ENCODE data around the gene SBNO1. TPM values are rescaled to one million over a fixed set of nuclear protein-coding genes. Genes with fewer than 3 reads are reported as not detected.
"Not testable (repeated sequence)": the region's sequence is repeated elsewhere in the genome, so short reads cannot be mapped to it uniquely, and the experiment has no call there.

SBNO1 gene
- total RNA-seq, 1 experiment from 2014 or later: 32.1 TPM

DNA sequence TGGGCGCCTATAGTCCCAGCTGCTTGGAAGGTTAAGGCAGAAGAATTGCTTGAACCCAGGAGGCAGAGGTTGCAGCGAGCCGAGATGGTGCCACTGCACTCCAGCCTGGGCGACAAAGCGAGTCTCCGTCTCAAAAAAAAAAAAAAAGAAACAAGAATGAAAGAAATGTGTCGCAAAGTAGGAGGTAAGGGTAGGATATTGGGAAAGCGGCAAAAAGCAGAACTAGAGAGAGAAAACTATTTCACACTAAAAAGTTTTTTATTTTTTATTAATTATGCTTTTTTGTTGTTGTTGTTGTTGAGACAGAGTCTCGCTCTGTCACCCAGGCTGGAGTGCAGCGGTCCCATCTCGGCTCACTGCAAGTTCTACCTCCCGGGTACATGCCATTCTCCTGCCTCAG is 17.7 kb downstream of the SBNO1 start:
- no peak for DNase-seq (ENCODE audit: low read depth)

DNA sequence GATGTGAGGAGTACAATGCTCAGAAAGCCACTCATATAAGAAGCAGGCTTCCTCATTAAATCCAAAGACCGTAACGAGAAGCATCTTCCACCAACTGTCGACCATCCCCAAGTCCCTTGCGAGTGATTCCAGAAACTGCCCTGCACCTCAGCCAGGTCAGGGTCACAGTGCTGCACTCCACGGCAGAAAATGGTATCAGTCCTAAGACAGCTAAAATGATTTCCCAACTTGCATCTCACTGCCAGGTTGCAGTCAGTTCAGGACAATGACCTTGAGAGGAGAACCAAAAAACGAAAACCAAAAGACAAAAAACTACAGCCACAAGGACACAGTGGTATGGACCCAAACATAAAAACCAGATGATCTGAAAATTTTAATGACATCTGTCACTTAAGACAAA is 20.6 kb downstream of the SBNO1 start:
- no peak for DNase-seq (ENCODE audit: low read depth)

DNA sequence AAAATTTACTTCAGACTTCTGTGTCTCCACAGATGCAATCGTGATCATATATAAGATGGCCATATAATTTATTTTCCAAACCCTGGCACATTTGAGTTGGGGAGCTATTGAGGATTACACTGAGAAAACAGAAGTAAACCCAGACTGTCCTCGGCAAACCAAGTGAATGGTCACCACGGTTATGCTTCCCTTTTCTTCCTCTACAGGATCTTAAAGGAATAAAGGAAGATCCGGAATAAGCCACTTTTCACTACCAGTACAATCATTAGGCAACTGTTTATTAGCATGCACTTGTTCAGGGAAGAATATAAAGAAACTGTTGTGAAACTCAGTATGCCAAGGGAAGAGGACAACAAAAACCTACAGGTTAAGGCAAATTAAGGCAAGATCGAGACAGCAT is 27.6 kb downstream of the SBNO1 start:
- DNase-seq (ENCODE audit: low read depth): no peak

DNA sequence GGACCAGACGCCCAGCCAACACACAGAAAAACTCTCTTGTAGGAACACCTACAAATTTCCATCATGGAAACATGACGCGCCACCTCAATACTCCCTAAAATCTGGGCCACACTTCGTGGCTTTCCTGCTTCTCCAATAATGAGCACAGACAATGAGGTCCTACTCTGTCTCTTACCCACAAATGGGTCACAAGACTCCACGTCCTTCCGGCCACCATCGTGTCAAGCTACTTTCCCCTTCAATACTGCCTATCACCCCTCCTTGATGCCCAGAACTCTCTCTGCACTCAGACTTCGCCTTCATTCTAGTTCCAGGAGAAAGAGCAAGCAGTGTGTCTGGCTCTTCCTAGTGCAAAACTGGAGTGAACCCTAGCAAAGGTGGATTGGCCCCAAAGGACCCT is 28.1 kb downstream of the SBNO1 start:
- no peak for DNase-seq (ENCODE audit: low read depth)

DNA sequence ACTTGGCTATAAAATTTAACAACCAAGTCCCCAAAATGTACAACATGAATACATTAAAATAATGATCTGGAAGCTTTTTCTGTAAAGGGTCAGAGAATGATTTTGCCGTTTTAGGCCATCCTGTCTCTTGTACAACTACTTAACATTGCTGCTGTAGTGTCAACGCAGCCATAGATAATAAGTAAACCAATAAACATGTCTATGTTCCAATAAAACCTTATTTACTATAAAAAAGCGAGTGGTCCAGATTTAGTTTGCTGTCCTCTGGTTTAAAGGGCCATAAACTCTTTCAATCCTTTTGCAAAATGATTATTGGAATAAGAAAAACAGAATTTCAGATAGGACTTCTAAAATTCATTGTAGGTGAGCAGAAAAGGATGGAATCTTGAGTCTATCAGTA is 29.2 kb downstream of the SBNO1 start:
- DNase-seq (ENCODE audit: low read depth): no peak

DNA sequence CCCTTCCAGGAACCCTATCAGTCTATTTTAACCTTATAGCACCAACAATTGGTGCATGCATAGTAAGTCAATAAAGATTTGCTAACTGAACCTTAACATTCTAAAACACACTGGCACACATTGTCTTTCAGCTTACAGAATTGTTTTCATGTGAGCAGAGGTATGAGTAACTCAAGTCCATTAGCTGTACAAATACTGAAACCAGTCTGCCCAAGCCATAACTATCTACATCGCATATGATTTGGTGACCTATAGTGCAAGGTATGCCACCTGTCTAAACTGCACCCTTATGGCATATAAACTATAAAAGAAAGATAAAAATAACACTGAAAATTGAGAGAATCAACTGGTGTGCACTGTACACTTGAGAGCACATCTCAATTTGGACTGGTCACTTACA is 34.8 kb downstream of the SBNO1 start:
- DNase-seq (ENCODE audit: low read depth): no peak

DNA sequence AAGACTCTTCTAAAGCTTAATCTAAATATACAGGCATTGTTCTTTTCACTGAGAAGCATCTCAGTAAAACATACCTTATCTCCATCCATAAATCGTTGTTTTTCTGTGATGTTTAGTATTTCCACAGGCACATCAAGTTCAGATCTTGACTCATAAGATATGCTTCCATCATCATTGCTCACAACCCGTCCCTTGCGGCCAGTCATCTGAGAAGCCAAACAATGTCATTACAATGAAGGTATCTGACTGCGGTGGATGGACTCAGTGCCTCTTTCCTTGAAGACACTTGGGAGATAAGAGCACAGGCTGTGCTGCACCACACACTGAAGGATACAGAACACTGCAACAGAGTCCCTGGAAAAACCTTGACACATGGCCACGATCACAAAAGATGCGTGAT is 44.8 kb downstream of the SBNO1 start:
- no peak for DNase-seq (ENCODE audit: low read depth)

DNA sequence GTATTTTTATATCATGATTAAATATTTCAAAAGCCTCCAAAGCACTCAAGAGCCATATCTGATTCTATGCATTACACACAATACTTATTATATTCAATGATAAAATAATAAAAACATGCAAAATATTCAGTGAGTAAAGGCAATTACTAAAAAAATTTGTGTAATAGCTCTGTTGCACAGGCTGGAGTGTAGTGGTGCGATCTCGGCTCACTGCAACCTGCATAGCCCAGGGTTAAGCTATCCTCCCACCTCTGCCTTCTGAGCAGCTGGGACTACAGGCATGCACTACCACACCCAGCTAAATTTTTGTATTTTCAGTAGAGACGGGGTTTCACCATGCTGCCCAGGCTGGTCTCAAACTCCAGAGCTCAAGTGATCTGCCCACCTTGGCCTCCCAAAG is 45.4 kb downstream of the SBNO1 start:
- no peak for DNase-seq (ENCODE audit: low read depth)

DNA sequence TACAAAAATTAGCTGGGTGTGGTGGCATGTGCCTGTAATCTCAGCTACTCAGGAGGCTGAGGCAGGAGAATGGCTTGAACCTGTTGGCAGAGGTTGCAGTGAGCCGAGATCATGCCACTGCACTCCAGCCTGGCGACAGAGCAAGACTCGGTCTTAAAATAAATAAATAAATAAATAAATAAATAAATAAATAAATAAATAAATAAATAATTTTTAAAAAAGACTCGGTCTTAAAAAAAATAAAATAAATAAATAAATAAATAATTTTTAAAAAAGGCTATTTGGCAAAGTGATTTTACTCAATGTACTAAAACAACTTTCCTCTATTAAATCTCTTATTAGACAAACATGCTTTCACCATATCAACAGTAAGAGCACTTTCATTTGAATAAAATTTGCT is 51.6 kb downstream of the SBNO1 start:
- DNase-seq (ENCODE audit: low read depth): not testable (repeated sequence)

DNA sequence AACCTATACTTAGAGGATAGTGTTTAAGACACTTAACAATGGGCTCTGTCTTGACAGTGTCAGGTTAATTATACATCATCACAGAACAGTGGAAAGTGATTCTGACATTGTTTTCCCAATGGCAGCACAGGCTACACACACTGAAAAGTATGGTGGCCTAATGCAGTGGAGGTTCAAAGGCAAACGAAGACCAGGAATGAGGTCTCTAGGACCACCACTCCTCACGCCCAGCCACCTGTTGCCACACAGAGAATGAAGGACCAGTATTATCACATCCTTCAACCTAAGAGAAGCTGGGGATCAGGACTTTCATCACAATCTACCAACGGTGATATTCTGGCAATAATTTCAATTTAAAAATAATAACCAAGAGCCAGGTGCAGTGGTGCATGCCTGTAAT is 58.4 kb downstream of the SBNO1 start:
- DNase-seq (ENCODE audit: low read depth): no peak

DNA sequence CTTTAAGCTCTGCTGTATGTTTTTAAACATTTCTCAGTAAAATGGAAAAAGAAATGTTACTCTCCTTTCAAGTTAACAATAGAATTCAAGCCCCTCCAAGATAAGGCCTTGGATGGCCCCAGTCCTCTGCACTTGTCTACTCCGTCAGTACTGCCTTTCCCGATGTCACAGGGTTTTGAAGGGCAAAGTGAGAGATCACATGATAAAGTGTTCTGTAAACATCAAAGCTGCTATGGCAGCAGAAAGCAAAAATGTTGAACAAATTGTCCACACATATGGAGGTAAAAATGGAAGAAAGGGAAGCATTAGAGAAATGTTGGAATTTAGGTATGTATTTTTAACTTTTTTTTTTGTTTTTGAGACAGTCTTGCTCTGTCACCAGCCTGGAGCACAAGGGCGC is 59.5 kb downstream of the SBNO1 start:
- DNase-seq (ENCODE audit: low read depth): no peak

DNA sequence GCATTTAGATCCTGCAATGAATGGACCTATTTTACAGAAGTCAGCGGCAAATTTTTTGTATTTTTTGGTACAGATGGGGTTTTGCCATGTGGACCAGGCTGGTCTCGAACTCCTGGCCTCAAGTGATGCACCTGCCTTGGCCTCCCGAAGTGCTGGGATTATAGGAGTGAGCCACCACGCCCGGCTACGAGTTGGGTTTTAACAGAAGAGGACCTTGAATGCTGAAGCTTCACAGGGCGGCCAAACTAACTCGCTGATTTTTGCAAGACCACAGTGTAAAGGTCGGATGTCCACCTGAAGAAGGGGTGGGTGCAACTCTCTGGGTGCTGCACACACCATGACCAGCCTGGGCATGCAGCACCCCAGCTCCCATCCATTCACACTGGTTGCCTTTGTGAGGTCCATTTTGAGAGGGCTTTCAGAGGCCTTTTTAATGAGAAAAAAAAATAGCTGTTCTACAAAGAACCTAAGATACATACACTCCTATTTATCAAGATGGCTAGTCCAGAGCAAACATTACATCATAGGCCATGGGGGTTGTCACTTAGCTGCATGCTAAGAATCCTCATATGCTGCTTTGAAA is 71.4 kb downstream of the SBNO1 start:
- no peak for DNase-seq (ENCODE audit: low read depth)

DNA sequence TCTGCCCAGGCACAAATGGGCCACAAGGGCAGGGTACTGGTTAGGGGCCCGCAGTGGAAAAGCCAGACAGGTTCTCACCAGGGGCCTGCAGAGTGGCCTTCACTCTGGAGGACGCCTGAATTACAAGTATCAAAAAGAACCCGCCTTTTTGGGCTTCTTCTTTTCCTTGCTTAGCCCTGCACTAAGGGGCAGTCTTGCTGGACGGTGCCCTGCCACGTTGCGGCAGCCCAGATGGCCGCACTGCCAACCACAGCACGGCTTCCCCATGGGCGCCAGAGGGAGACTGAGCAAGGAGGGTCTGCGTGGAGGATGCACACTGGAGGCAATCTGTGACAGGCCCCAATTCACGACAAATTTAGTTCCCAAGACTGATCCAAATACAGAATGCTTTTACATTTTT is 74.7 kb downstream of the SBNO1 start:
- no peak for DNase-seq (ENCODE audit: low read depth)

DNA sequence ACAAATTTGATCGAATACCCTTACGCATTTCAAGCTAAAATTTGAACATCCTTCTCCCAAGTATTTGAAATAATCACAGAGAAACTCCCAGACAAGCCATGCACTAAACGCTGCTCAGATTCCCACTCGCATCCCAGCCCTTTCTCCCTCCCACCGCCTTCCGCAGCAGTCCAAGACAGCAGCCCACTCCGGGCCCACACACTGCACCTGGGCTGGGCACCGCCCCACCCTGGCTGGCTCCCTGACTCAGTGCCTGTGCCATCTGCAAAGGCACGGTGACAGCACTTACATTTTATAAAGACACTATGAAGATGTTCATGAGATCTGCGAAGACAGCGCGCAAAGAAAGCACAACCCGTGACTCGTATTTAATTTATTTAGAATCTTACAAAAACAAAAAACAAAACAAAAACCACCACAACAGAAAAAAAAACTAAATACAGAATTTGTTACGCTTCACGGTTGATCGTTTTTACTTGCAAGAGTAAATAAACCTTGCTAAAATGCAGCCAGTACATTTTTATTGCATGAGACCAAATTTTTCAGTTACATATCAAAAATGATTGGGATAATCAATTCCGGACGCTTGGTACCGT is 75.8 kb downstream of the SBNO1 start:
- no peak for DNase-seq (ENCODE audit: low read depth)

DNA sequence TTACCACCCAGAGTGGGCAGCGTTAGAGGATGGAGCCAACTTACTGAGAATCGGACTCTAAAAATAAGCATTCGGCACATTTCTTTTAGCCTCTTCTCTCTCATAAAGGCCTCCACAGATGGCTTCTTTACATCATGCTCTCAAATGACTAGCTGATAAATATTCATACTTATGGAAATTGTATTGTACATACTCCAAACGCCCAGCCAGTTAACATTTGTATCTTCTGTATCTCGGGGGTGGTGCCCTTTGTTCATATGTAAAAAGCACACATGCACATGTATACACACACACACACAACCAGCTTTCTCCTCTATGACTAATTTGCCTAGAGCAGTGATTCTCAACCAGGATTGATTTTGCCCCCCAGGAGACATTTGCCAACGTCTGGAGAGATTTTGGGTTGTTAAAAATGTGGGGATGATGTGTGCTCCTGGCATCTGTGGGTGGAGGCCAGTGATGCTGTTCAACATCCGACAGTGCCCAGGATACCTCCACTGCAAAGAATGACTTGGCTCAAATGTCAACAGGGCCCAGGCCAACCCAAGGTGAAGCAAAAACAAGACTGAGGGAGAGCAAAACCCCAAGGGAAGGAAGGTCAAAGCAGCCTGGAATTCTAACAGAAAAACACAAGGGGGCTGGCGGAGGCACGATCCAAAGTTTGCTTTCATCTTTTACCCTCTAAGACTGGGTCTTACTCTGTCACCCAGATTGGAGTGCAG is 77.8 kb downstream of the SBNO1 start:
- DNase-seq (ENCODE audit: low read depth): no peak

DNA sequence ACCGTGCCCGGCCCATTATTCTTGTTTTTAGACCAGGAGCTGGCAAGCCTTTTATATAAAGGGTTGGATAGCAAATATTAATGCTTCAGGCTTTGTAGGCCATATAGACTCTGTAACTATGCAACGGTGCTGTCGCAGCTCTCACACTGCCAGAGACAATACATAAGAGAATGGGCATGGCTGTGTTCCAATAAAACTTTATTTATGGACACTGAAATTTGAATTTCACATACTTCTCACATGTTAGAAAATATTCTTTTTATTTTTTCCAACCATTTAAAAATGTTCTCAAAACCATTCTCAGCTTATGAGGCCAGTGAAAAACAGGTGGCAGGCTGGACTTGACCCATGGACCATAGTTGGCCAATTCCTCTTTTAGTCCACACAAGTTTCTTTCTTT is 80.0 kb downstream of the SBNO1 start:
- no peak for DNase-seq (ENCODE audit: low read depth)

DNA sequence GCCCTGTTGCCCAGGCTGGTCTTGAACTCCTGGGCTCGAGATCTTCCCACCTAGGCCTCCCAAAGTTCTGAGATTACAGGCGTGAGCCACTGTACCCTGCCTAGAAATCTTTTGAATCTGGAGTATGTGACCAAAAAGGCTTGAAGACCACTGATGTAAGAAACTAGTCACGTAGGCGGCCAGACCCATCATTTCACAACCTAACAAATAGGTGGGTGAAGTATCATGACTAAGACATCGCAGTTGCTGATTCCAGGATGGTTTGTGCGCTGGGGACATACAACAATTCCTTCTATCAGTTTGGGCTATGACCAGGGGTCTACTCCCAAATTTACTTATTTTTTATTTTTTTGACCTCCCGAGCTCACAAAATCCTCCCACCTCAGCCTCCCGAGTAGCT is 81.2 kb downstream of the SBNO1 start:
- no peak for DNase-seq (ENCODE audit: low read depth)

DNA sequence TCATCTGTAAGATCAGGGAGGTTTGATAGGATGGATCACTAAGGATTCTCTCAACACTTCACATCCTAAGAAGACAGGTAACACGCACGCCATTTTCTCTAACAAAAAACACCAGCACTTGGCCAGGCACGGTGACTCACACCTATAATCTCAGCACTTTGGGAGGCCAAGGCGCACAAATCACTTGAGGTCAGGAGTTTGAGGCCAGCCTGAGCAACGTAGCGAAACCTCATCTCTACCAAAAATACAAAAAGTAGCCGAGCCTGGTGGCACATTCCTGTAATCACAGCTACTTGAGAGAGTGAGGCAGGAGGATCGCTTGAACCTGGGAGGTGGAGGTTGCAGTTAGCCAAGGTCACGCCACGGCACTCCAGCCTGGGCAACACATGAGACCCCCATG is 82.5 kb downstream of the SBNO1 start:
- no peak for DNase-seq (ENCODE audit: low read depth)

DNA sequence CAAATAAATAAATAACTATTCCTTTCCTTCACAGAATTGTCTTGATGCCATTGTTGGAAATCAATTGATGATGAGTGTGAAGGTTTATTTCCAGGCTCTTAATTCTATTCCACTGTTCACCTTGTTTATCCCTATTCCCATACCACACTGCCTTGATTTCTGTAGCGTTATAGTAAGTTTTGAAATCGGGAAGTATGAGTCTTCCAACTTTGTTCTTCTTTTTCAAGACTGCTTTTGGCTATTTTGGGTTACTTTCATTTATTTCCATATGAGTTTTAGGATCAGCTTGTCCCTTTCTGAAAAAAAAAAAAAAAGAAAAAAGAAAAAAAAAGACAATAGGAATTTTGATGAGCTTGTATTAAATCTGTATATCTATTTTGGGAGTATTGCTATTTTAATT is 83.7 kb downstream of the SBNO1 start:
- DNase-seq (ENCODE audit: low read depth): no peak

DNA sequence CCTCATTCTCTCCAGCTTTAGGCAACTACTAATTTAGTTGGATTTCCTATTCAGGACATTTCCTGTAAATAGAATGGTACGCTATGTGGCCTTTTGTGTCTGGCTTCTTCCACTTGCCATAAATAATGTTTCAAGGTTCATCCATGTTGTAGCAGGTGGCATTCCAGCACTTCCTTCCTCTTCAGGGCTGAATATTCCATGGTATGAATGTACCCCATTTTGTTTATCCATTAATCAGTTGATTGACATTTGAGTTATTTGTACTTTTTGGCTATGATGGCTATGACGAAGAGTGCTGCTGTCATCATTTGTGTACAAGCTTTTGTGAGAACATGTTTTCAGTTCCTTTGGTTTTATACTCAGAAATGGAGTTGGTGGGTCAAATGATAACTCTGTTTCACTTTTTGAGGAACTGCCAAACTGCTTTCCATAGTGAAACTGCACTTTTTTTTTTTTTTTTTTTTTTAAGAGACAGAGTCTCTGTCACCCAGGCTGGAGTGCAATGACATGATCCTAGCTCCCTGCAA is 86.5 kb downstream of the SBNO1 start:
- DNase-seq (ENCODE audit: low read depth): no peak

DNA sequence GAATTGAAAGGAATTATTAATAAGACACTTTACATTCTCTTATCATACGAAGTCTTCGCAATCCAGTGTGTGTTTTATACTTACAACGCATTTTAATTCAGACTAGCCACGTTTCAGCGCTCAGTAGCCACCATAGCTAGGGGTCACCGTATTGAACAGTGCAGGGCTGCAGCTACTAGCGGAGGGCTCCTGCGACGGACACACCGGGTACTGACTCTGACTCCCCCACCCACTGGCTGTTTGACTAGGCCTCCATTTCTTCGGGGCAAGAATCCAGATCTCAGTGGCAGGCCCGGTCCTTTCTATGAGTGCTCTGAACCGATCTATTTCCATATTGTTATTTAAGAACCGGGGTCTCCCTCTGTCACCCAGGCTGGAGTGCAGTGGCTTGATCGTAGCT is 91.5 kb downstream of the SBNO1 start:
- DNase-seq (ENCODE audit: low read depth): no peak

DNA sequence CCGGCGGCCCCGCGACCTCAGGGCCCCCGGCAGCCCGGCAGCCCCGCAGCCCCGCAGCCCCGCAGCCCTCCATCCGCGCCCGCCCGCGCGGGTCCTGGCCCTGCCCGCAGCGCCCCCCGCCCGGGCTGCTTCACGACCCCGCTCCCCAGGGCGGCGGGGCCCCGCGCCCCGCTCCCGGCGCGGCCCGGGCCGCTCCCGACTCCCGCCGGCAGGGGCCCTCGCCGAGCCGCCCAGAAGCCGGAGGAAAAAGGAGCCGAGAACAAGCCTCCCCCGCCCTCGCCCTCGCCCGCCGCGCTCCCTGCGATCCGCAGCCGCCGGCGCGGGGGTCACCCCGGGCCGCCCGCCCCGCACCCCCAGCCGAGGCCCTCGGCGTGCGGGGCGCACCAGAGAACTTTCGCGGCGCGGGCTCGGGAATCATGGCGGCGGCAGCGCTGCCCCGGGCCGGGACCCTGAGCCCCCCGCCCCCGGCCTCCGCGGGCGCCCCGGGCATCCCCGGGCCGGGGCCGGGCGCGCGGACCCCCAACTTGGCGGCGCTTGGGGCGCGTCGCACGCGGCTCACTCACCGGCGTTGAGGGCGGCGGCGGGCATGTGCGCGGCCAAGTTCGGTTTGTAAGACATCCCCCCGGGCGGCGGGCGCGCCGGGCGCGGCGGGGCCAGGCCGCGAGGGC is 93.5 kb downstream of the SBNO1 start:
- peak; percentile 49 for DNase-seq (ENCODE audit: low read depth)
